ENCODE data around the gene CHRM3.

DNA sequence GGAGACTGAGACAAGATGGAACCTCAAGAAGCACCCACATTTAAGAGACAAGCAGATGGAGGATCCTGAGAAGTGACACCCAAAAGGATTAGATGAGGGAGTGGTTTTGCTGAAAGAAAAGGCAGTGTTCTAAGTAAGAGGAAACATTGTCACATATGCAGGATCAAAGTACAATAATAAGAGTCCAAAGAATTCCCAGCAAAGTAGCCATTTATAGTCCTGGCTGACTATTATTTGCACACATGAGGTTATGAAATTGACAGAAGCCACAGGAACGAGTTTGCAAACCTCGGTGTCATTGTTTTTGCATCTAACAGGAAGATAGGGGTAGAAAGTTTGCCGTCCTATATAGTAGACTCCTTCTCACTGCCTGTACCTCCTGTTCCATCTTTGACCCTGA is 41.3 kb downstream of the CHRM3 start:
- TF ChIP-seq, protein P1, sequence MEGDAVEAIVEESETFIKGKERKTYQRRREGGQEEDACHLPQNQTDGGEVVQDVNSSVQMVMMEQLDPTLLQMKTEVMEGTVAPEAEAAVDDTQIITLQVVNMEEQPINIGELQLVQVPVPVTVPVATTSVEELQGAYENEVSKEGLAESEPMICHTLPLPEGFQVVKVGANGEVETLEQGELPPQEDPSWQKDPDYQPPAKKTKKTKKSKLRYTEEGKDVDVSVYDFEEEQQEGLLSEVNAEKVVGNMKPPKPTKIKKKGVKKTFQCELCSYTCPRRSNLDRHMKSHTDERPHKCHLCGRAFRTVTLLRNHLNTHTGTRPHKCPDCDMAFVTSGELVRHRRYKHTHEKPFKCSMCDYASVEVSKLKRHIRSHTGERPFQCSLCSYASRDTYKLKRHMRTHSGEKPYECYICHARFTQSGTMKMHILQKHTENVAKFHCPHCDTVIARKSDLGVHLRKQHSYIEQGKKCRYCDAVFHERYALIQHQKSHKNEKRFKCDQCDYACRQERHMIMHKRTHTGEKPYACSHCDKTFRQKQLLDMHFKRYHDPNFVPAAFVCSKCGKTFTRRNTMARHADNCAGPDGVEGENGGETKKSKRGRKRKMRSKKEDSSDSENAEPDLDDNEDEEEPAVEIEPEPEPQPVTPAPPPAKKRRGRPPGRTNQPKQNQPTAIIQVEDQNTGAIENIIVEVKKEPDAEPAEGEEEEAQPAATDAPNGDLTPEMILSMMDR (IDR thresholded peaks at IDR 0.05) = no peak
- TF ChIP-seq POLR2A (IDR thresholded peaks at IDR 0.05) = no peak

Data from gastroesophageal sphincter (tissue), 3 donors.